Measurements from ENCODE around the gene CRYBG3. TPM values are rescaled to one million over a fixed set of nuclear protein-coding genes. Genes with fewer than 3 reads are reported as not detected.

The CRYBG3 gene
- total and polyA plus RNA-seq, 9 donors = 5.8 to 16.1 (median 13.0) TPM

DNA sequence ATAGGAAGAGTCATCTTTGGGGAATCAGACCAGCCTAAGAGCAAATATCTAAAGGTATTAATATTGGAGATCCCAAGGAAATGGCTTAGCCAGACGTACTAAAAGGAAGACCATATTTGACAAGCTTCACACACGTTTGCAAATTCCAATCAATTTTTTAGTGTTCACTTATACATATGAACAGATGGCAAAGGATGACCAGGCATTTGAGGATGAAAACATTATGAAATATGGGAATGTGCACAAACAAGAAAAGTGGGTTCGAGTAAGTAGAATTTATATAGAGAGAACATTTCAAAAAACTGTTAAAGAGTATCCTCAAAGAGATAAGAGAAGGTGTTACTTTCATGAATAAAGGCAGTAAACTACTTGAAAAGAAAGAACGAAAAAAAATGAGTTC lies 25.9 kb upstream of the CRYBG3 start:
- Histone ChIP-seq H3K9me3 (no peaks in the 10 kb centered on the region), H3K36me3 (no peaks in the 10 kb centered on the region), H3K4me1 (ENCODE audit: insufficient read depth) (no peaks in the 10 kb centered on the region), H3K4me3 (no peak overlapping the region), H3K27me3 (no peaks in the 10 kb centered on the region), H3K27ac (no peak overlapping the region)
- no peak for DNase-seq
- intact Hi-C loops (cut with DNase I) = no loop called here
- WGBS, 3 donors = 93 to 96% (median 95%) methylated on average over 4 of the region's 4 CpGs
- TF ChIP-seq EP300 (IDR thresholded peaks at IDR 0.05) (no peak), POLR2A (IDR thresholded peaks at IDR 0.05) (no peak)
- TF ChIP-seq, protein P1, sequence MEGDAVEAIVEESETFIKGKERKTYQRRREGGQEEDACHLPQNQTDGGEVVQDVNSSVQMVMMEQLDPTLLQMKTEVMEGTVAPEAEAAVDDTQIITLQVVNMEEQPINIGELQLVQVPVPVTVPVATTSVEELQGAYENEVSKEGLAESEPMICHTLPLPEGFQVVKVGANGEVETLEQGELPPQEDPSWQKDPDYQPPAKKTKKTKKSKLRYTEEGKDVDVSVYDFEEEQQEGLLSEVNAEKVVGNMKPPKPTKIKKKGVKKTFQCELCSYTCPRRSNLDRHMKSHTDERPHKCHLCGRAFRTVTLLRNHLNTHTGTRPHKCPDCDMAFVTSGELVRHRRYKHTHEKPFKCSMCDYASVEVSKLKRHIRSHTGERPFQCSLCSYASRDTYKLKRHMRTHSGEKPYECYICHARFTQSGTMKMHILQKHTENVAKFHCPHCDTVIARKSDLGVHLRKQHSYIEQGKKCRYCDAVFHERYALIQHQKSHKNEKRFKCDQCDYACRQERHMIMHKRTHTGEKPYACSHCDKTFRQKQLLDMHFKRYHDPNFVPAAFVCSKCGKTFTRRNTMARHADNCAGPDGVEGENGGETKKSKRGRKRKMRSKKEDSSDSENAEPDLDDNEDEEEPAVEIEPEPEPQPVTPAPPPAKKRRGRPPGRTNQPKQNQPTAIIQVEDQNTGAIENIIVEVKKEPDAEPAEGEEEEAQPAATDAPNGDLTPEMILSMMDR (IDR thresholded peaks at IDR 0.05) = no peak

DNA sequence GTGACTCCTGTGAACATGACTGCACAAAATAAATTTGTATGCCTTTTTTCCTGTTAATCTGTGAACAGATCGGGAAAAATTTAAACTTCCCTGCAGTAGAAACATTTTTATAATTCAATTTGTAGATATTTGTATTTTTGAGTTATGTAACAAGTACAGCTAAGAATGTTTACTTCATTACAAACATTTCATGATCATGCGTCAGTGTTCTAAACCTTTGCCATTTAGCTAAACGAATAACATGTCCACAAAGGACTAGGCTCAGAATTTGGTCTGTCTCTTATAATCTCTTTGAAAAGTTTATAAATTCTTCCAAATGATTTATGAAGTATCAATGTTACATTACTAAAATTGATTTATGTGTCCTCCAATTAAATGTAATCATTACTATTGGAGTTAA lies 17.3 kb upstream of the CRYBG3 start:
- intact Hi-C loops (cut with DNase I) = no loop called here
- DNase-seq = no peak
- TF ChIP-seq POLR2A (IDR thresholded peaks at IDR 0.05) = no peak
- TF ChIP-seq EP300 (IDR thresholded peaks at IDR 0.05) = no peak
- TF ChIP-seq, protein P1 (IDR thresholded peaks at IDR 0.05) = no peak
- Histone ChIP-seq H3K27ac (no peak overlapping the region), H3K27me3 (no peaks in the 10 kb centered on the region), H3K9me3 (no peaks in the 10 kb centered on the region), H3K4me1 (ENCODE audit: insufficient read depth) (no peaks in the 10 kb centered on the region), H3K36me3 (no peaks in the 10 kb centered on the region), H3K4me3 (no peak overlapping the region)
- WGBS, 3 donors = 68 to 85% (median 73%) methylated on average over 3 of the region's 3 CpGs

DNA sequence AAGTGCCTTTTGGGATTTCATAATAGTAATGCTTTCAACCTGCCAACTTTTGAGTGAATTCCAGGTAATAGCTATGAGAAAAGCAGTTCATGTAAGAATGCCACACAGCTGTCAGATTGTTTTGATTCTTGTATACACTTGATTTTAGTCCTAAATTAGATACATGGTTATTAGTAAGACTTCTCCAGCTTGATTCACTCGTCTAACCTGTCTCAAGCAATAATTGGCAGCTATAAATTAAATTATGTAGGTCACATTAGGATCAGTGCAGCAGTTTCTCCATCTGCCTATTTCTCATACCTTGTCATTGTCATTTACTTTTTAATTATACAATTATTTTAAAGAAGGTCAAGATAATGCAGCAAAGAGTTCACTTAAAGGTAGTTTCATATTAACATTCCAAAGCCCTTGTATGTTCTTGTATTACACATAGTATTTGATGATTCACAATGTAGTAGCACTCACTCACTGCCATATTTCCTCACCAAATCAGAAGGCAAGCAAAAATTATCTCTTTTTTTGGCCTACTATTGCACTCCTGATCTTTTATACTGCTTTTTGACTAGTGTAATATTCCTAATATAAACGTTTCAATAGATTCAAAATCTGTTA lies 10.9 kb upstream of the CRYBG3 start:
- no peak for DNase-seq
- Histone ChIP-seq H3K27ac (no peak overlapping the region), H3K27me3 (no peaks in the 10 kb centered on the region), H3K4me1 (ENCODE audit: insufficient read depth) (no peaks in the 10 kb centered on the region), H3K9me3 (no peaks in the 10 kb centered on the region), H3K4me3 (no peak overlapping the region), H3K36me3 (no peaks in the 10 kb centered on the region)
- no peak for TF ChIP-seq POLR2A (IDR thresholded peaks at IDR 0.05)
- TF ChIP-seq EP300 (IDR thresholded peaks at IDR 0.05) = no peak
- TF ChIP-seq, protein P1 (IDR thresholded peaks at IDR 0.05) = no peak
- WGBS, 3 donors = 77 to 81% (median 78%) methylated on average over 2 of the region's 2 CpGs
- intact Hi-C loops (cut with DNase I) = no loop called here

DNA sequence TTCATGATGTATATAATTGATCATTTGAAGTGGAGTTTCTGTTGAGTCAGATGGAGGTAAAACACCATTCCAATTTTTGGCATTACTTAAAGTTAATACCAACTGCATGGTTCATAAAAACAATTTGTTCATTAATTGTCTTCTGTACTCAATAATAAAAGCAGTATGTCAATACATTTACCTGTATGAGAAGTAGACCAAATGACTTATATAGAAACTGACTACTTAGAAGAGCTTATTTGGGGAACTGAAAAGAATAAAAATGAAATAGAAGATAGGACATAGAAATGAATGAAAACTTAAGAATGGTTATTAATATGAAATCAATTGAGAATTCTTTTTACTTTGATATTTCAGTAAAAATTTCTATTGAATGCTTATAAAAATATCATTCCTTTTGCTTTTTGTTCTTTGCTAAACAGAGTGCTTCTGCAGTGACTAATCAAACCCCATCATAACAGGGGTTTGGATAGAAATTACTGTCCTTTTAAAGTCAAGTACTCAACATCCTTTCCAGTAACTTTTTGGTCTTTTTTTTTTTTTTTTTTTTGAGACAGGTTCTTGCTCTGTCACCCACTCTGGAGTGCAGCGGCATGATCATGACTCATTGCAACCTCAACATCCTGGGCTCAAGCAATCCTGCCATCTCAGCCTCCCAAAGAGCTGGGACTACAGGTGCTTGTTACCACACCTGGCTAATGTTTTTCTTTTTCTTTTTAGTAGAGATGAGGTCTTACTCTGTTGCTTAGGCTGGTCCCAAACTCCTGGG lies 6.5 kb upstream of the CRYBG3 start:
- no peaks in the 10 kb centered on the region for H3K36me3 ChIP-seq
- H3K4me1 ChIP-seq (ENCODE audit: insufficient read depth) = no peaks in the 10 kb centered on the region
- intact Hi-C loops (cut with DNase I) = no loop called here
- H3K27me3 ChIP-seq = no peaks in the 10 kb centered on the region
- TF ChIP-seq EP300 (IDR thresholded peaks at IDR 0.05) (no peak), POLR2A (IDR thresholded peaks at IDR 0.05) (no peak)
- TF ChIP-seq, protein P1 (IDR thresholded peaks at IDR 0.05) = no peak
- 0 to 100% (median 53%) methylated on average over 1 of the region's 1 CpG for WGBS, 3 donors
- H3K9me3 ChIP-seq = no peaks in the 10 kb centered on the region
- H3K27ac ChIP-seq = no peak overlapping the region
- no peak overlapping the region for H3K4me3 ChIP-seq
- no peak for DNase-seq

Measured in ovary (tissue), 9 donors.